IgD-negative memory B cell (primary cell): Measurements from ENCODE around the gene ESX1. TPM values are rescaled to one million over a fixed set of nuclear protein-coding genes. Genes with fewer than 3 reads are reported as not detected.

Source experiments
- H3K27ac Mint-ChIP-seq, 3 donors: one replicate each; pipeline ENCODE4 v1.8.0; 2020 to 2022; ENCODE audit warnings: mild to moderate bottlenecking in 3 of 3, mixed read lengths in 3 of 3, moderate library complexity in 1 of 3
- H3K27me3 Mint-ChIP-seq: one replicate; pipeline ENCODE4 v1.8.0; 2021; ENCODE audit warnings: mixed read lengths
- H3K36me3 Mint-ChIP-seq: one replicate; pipeline ENCODE4 v1.8.0; 2020; ENCODE audit warnings: mild to moderate bottlenecking, mixed read lengths
- H3K4me1 Mint-ChIP-seq, 3 donors: one replicate each; pipeline ENCODE4 v1.8.0; 2020 to 2022; ENCODE audit warnings: mixed read lengths in 3 of 3, mild to moderate bottlenecking in 1 of 3
- H3K4me3 Mint-ChIP-seq, 4 donors: one replicate each; pipeline ENCODE4 v1.8.0; 2020 to 2022; ENCODE audit warnings: mild to moderate bottlenecking in 4 of 4, mixed read lengths in 4 of 4, moderate library complexity in 3 of 4
- H3K9me3 Mint-ChIP-seq, 3 donors: one replicate each; pipeline ENCODE4 v1.8.0; 2020 to 2021; ENCODE audit warnings: mixed read lengths in 3 of 3, mild to moderate bottlenecking in 1 of 3
- polyA plus RNA-seq: library from polyadenylated mRNA; unstranded; fragments of 300-500 nt; fragmentation: Illumina TruSeq; gene quantifications from one replicate; pipeline ENCODE4 v1.2.3, GENCODE V29; 2021

The ESX1 gene
- polyA plus RNA-seq, 1 donor from 2014 or later = not detected

GRCh38 chrX:104211187-104211586 is 43.5 kb downstream of the ESX1 start:
- no peak overlapping the region for H3K27ac Mint-ChIP-seq
- H3K9me3 Mint-ChIP-seq = no peaks in the 10 kb centered on the region
- H3K27me3 Mint-ChIP-seq = no peaks in the 10 kb centered on the region
- H3K4me1 Mint-ChIP-seq = no peaks in the 10 kb centered on the region
- no peaks in the 10 kb centered on the region for H3K36me3 Mint-ChIP-seq
- no peak overlapping the region for H3K4me3 Mint-ChIP-seq

GRCh38 chrX:104205548-104205947 is 49.2 kb downstream of the ESX1 start:
- Mint-ChIP-seq H3K27me3 (no peaks in the 10 kb centered on the region), H3K4me1 (no peaks in the 10 kb centered on the region), H3K4me3 (no peak overlapping the region), H3K9me3 (no peaks in the 10 kb centered on the region), H3K27ac (no peak overlapping the region), H3K36me3 (no peaks in the 10 kb centered on the region)

Other genes with a start within 250 kb of the ESX1 start
- not detected for gene H2BW1, start 241.2 kb downstream of the ESX1 start, polyA plus RNA-seq
- gene H2BW2, start 215.0 kb downstream of the ESX1 start, polyA plus RNA-seq = not detected
- gene TMSB15C, start 178.7 kb downstream of the ESX1 start, polyA plus RNA-seq = 0.66 TPM
- gene ZCCHC18, start 142.4 kb downstream of the ESX1 start, polyA plus RNA-seq = 15.4 TPM
- gene SLC25A53, start 97.9 kb downstream of the ESX1 start, polyA plus RNA-seq = 9.5 TPM
- gene FAM199X, start 88.5 kb downstream of the ESX1 start, polyA plus RNA-seq = 9.0 TPM